Neuronal stem cell (in vitro differentiated cells): ENCODE measurements around the gene ADK.

Experiments
- DNase-seq: peaks from one replicate; pipeline ENCODE4 v3.0.0-alpha.2; 2013; ENCODE audit warnings: low spot score
- H2AFZ ChIP-seq: one replicate; pipeline ENCODE4 v1.6.1; 2013; ENCODE audit warnings: mild to moderate bottlenecking, low read length, inconsistent platforms
- H2AK5ac ChIP-seq: 2 replicates; pipeline ENCODE4 v1.6.1; 2013; ENCODE audit warnings: low read depth, mild to moderate bottlenecking, inconsistent platforms, low read length, moderate library complexity, mixed read lengths
- H2BK120ac ChIP-seq: 2 replicates; pipeline ENCODE4 v1.6.1; 2013; ENCODE audit warnings: low read depth, mild to moderate bottlenecking, inconsistent platforms, low read length, moderate library complexity, mixed read lengths
- H2BK12ac ChIP-seq: one replicate; pipeline ENCODE4 v1.6.1; 2013; ENCODE audit warnings: low read length, inconsistent platforms
- H2BK15ac ChIP-seq: 2 replicates; pipeline ENCODE4 v1.6.1; 2013; ENCODE audit warnings: mild to moderate bottlenecking, low read length, inconsistent platforms, mixed read lengths
- H2BK5ac ChIP-seq: one replicate; pipeline ENCODE4 v1.6.1; 2013; ENCODE audit warnings: inconsistent platforms, mild to moderate bottlenecking, low read length, moderate library complexity
- H3K14ac ChIP-seq: one replicate; pipeline ENCODE4 v1.6.1; 2013; ENCODE audit warnings: low read length, inconsistent platforms
- H3K18ac ChIP-seq: 2 replicates; pipeline ENCODE4 v1.6.1; 2013; ENCODE audit warnings: low read length, inconsistent platforms
- H3K23ac ChIP-seq: 2 replicates; pipeline ENCODE4 v1.6.1; 2013; ENCODE audit warnings: low read depth, mild to moderate bottlenecking, mixed read lengths, low read length, inconsistent platforms; ENCODE audit not compliant: poor library complexity
- H3K27ac ChIP-seq: replicated peaks from 3 replicates; pipeline ENCODE4 v1.5.1; 2013; ENCODE audit warnings: low read length, inconsistent platforms
- H3K27me3 ChIP-seq, 3 experiments: 2 replicates each; pipeline ENCODE4 v1.6.1; 2013; ENCODE audit warnings: low read length in 3 of 3, mild to moderate bottlenecking in 2 of 3, inconsistent platforms in 1 of 3, low read depth in 1 of 3, mixed read lengths in 1 of 3, moderate library complexity in 1 of 3; ENCODE audit not compliant: control insufficient read depth in 3 of 3, insufficient read depth in 3 of 3
- H3K36me3 ChIP-seq, 2 donors: replicated peaks in 1 of 2; 2 replicates each; pipeline ENCODE4 v1.6.1; 2013; ENCODE audit warnings: low read length in 2 of 2; ENCODE audit not compliant: control insufficient read depth in 2 of 2, insufficient read depth in 2 of 2
- H3K4ac ChIP-seq: 2 replicates; pipeline ENCODE4 v1.6.1; 2013; ENCODE audit warnings: inconsistent platforms, mild to moderate bottlenecking, low read length, moderate library complexity
- H3K4me1 ChIP-seq, 2 donors: 1 replicate in 1 of 2; 2 replicates in 1 of 2; pipeline ENCODE4 v1.6.1; 2013; ENCODE audit warnings: low read length in 2 of 2, low read depth in 1 of 2; ENCODE audit not compliant: control insufficient read depth in 2 of 2, insufficient read depth in 1 of 2
- H3K4me2 ChIP-seq: one replicate; pipeline ENCODE4 v1.6.1; 2013; ENCODE audit warnings: mild to moderate bottlenecking, low read length, inconsistent platforms; ENCODE audit not compliant: insufficient read depth, poor library complexity, severe bottlenecking
- H3K4me3 ChIP-seq, 2 donors: 2 replicates each; pipeline ENCODE4 v1.5.1; 2013; ENCODE audit warnings: low read length in 2 of 2, mild to moderate bottlenecking in 2 of 2, inconsistent platforms in 1 of 2, moderate library complexity in 1 of 2
- H3K79me1 ChIP-seq: one replicate; pipeline ENCODE4 v1.6.1; 2013; ENCODE audit warnings: low read depth, mild to moderate bottlenecking, inconsistent platforms, low read length, moderate library complexity
- H3K9ac ChIP-seq: one replicate; pipeline ENCODE4 v1.6.1; 2013; ENCODE audit warnings: mild to moderate bottlenecking, low read depth, low read length, inconsistent platforms; ENCODE audit not compliant: poor library complexity
- H3K9me3 ChIP-seq, 2 donors: replicated peaks in 1 of 2; 2 replicates each; pipeline versions ENCODE3 to v1.6.1; 2013; ENCODE audit warnings: low read length in 2 of 2, mild to moderate bottlenecking in 2 of 2, inconsistent platforms in 1 of 2, low read depth in 1 of 2, mixed read lengths in 1 of 2, moderate library complexity in 1 of 2; ENCODE audit not compliant: control insufficient read depth in 2 of 2, insufficient read depth in 1 of 2
- H4K8ac ChIP-seq: one replicate; pipeline ENCODE4 v1.6.1; 2013; ENCODE audit warnings: low read depth, mild to moderate bottlenecking, inconsistent platforms, low read length, moderate library complexity
- H4K91ac ChIP-seq: one replicate; pipeline ENCODE4 v1.6.1; 2013; ENCODE audit warnings: low read length, low read depth, mild to moderate bottlenecking, inconsistent platforms; ENCODE audit not compliant: poor library complexity
- WGBS, 2 donors: extraction: QIAGEN DNeasy Blood & Tissue Kit; methylation state at CpG; one replicate each; pipeline ENCODE4 v1.1.7; 2013; ENCODE audit warnings: missing lambda C conversion rate in 2 of 2, mixed read lengths in 1 of 2; ENCODE audit not compliant: insufficient read length in 2 of 2, insufficient replicate concordance in 1 of 2; ENCODE audit errors: extremely low coverage in 2 of 2; 5-methylcytosine and 5-hydroxymethylcytosine counted together

The ADK gene

DNA sequence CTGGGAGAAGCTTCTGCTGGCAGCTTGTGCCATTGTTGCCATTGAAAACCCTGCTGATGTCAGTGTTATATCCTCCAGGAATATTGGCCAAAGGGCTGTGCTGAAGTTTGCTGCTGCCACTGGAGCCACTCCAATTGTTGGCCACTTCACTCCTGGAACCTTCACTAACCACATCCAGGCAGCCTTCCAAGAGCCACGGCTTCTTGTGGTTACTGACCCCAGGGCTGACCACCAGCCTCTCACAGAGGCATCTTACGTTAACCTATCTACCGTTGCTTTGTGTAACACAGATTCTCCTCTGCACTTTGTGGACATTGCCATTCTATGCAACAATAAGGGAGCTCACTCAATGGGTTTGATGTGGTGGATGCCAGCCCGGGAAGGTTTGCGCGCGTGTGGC lies 220.7 kb downstream of the ADK start:
- Histone ChIP-seq H3K4me1 (no peaks in the 10 kb centered on the region), H2BK12ac (no peak overlapping the region), H3K27me3 (no peaks in the 10 kb centered on the region), H2BK15ac (no peak overlapping the region), H3K4ac (no peak overlapping the region), H3K18ac (no peak overlapping the region), H2AK5ac (no peak overlapping the region), H3K23ac (no peak overlapping the region), H2AFZ (no peak overlapping the region), H3K4me2 (no peak overlapping the region), H3K9me3 (no peaks in the 10 kb centered on the region), H3K79me1 (no peaks in the 10 kb centered on the region), H3K27ac (no peak overlapping the region), H3K14ac (no peak overlapping the region), H3K4me3 (no peak overlapping the region), H2BK120ac (no peak overlapping the region), H4K8ac (no peak overlapping the region), H4K91ac (no peak overlapping the region), H3K36me3 (no peaks in the 10 kb centered on the region), H3K9ac (no peak overlapping the region), H2BK5ac (no peak overlapping the region)
- no peak for DNase-seq
- WGBS, 2 donors: no CpG with 5 or more reads among the region's 7 CpGs

DNA sequence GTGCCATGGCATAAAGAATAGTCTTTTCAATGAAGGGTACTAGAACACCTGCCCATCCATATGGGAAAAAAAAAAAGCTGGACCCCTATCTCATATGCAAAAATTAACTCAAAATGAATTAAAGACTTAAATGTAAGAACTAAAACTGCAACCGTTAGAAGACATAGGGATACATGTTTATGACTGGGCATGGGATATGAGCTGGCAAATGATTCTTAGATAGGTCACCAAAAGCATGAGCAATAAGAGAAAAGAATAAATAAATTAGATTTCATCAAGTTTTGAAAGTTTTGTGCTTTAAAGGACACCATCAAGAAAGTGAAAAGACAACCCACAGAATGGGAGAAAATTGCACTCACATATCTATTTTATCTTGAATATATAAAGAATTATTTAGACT lies 222.0 kb downstream of the ADK start:
- no peak overlapping the region for H3K4me2 ChIP-seq
- WGBS, 2 donors: no CpG with 5 or more reads among the region's 1 CpG
- no peak overlapping the region for H3K14ac ChIP-seq
- H3K23ac ChIP-seq: no peak overlapping the region
- no peak overlapping the region for H3K18ac ChIP-seq
- no peak for DNase-seq
- no peak overlapping the region for H2BK15ac ChIP-seq
- H3K4me3 ChIP-seq: no peak overlapping the region
- H3K27me3 ChIP-seq: no peaks in the 10 kb centered on the region
- H3K79me1 ChIP-seq: no peaks in the 10 kb centered on the region
- no peak overlapping the region for H2AFZ ChIP-seq
- no peak overlapping the region for H2BK5ac ChIP-seq
- no peak overlapping the region for H2AK5ac ChIP-seq
- H3K36me3 ChIP-seq: no peaks in the 10 kb centered on the region
- H4K8ac ChIP-seq: no peak overlapping the region
- no peaks in the 10 kb centered on the region for H3K9me3 ChIP-seq
- no peak overlapping the region for H2BK120ac ChIP-seq
- H3K27ac ChIP-seq: no peak overlapping the region
- H3K4me1 ChIP-seq: no peaks in the 10 kb centered on the region
- H2BK12ac ChIP-seq: no peak overlapping the region
- no peak overlapping the region for H4K91ac ChIP-seq
- H3K4ac ChIP-seq: no peak overlapping the region
- H3K9ac ChIP-seq: no peak overlapping the region

DNA sequence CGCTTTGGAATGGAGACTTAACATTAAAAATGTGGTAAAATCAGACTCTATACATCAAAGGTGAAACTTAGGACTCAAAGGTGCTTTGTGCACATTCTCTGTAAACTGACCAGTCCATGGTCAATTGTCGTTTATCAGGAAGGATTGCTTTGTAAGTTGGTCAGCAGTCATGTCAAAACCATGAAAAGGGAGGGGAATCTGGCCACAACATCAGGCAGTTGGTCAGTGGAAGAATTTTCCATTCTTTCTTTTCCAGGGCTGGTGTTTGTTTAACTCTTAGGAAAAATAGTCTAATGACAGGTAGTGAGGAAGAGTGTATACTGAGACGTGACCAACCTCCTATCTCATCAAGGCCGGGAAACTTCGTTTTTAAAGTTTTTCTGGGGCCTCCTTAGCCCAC lies 226.5 kb downstream of the ADK start:
- H2BK15ac ChIP-seq: no peak overlapping the region
- H4K91ac ChIP-seq: no peak overlapping the region
- H3K27ac ChIP-seq: no peak overlapping the region
- no peaks in the 10 kb centered on the region for H3K27me3 ChIP-seq
- H3K36me3 ChIP-seq: no peaks in the 10 kb centered on the region
- no peaks in the 10 kb centered on the region for H3K9me3 ChIP-seq
- H2BK12ac ChIP-seq: no peak overlapping the region
- no peak overlapping the region for H2BK5ac ChIP-seq
- no peak overlapping the region for H3K18ac ChIP-seq
- H2BK120ac ChIP-seq: no peak overlapping the region
- H3K4ac ChIP-seq: no peak overlapping the region
- H3K23ac ChIP-seq: no peak overlapping the region
- H3K14ac ChIP-seq: no peak overlapping the region
- H3K79me1 ChIP-seq: no peaks in the 10 kb centered on the region
- H3K4me3 ChIP-seq: no peak overlapping the region
- WGBS, 2 donors: no CpG with 5 or more reads among the region's 5 CpGs
- no peak for DNase-seq
- no peak overlapping the region for H3K9ac ChIP-seq
- H4K8ac ChIP-seq: no peak overlapping the region
- no peak overlapping the region for H2AK5ac ChIP-seq
- H2AFZ ChIP-seq: no peak overlapping the region
- H3K4me1 ChIP-seq: no peaks in the 10 kb centered on the region
- no peak overlapping the region for H3K4me2 ChIP-seq

DNA sequence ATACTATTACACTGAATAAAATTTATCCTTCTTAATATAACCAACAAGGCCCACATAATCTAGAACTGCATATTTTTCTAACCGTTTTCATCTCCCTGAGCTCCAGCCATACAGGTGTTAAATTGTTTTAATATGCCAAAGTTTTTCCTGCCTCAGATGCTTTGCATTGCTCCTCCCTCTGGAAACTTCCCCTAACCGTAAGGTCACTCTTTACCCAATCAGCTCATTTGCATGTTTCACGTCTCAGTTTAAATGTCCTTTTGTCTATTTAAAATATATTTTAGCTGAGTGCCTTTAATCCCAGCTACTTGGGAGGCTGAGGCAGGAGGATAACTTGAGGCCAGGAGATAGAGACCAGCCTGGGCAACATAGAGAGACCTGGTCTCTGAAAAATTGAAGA lies 228.5 kb downstream of the ADK start:
- no peak overlapping the region for H2BK5ac ChIP-seq
- no CpG with 5 or more reads among the region's 3 CpGs for WGBS, 2 donors
- no peak for DNase-seq
- no peak overlapping the region for H2AK5ac ChIP-seq
- H3K27me3 ChIP-seq: no peaks in the 10 kb centered on the region
- no peak overlapping the region for H2BK12ac ChIP-seq
- H3K79me1 ChIP-seq: no peaks in the 10 kb centered on the region
- no peak overlapping the region for H3K27ac ChIP-seq
- no peak overlapping the region for H4K91ac ChIP-seq
- H3K4me2 ChIP-seq: no peak overlapping the region
- H3K9me3 ChIP-seq: no peaks in the 10 kb centered on the region
- H3K4me1 ChIP-seq: no peaks in the 10 kb centered on the region
- no peak overlapping the region for H3K18ac ChIP-seq
- no peak overlapping the region for H2BK15ac ChIP-seq
- H3K4me3 ChIP-seq: no peak overlapping the region
- H3K4ac ChIP-seq: no peak overlapping the region
- no peak overlapping the region for H3K9ac ChIP-seq
- H2AFZ ChIP-seq: no peak overlapping the region
- no peaks in the 10 kb centered on the region for H3K36me3 ChIP-seq
- no peak overlapping the region for H3K14ac ChIP-seq
- H3K23ac ChIP-seq: no peak overlapping the region
- no peak overlapping the region for H4K8ac ChIP-seq
- no peak overlapping the region for H2BK120ac ChIP-seq
